MCF 10A (cell line): ENCODE measurements around the gene PICK1. TPM values are rescaled to one million over a fixed set of nuclear protein-coding genes. Genes with fewer than 3 reads are reported as not detected.
A peak's percentile ranks its signal among the peaks of the same experiment; 100 is the strongest.

Experiments used
- BruUV-seq: library from RNA; stranded (reverse); fragments of 400-500 nt; replicated peaks from 2 replicates; lab custom pipeline; 2021; lab: Mats Ljungman, UMichigan
- CTCF ChIA-PET: fragments of 300-600 bp; sonication (Branson Sonifier 250); formaldehyde crosslinking; extraction: SDS; loops from one replicate; lab custom pipeline; 2021; ENCODE audit warnings: antibody characterized with exemption, inconsistent platforms; lab: Yijun Ruan, JAX
- POLR2A ChIA-PET: fragments of 300-600, 350-650 bp; sonication (Branson Sonifier 250); formaldehyde crosslinking; extraction: SDS; loops from one replicate; lab custom pipeline; 2020; ENCODE audit warnings: antibody characterized with exemption, inconsistent platforms; lab: Yijun Ruan, JAX
- DNase-seq: peaks from one replicate; pipeline ENCODE4 v3.0.0-alpha.2; 2018; ENCODE audit not compliant: unreplicated experiment
- H3K27ac Mint-ChIP-seq: one replicate; pipeline ENCODE4 v1.8.0; 2022; ENCODE audit warnings: mild to moderate bottlenecking, low read depth, mixed read lengths; ENCODE audit not compliant: unreplicated experiment
- H3K27me3 Mint-ChIP-seq: one replicate; pipeline ENCODE4 v1.8.0; 2022; ENCODE audit warnings: mixed read lengths; ENCODE audit not compliant: insufficient read depth, unreplicated experiment
- H3K36me3 Mint-ChIP-seq: one replicate; pipeline ENCODE4 v1.8.0; 2022; ENCODE audit warnings: mild to moderate bottlenecking, moderate library complexity, mixed read lengths; ENCODE audit not compliant: insufficient read depth, unreplicated experiment
- H3K4me1 Mint-ChIP-seq: one replicate; pipeline ENCODE4 v1.8.0; 2022; ENCODE audit warnings: mixed read lengths; ENCODE audit not compliant: insufficient read depth, unreplicated experiment
- H3K4me3 Mint-ChIP-seq: one replicate; pipeline ENCODE4 v1.8.0; 2022; ENCODE audit warnings: mild to moderate bottlenecking, moderate library complexity, mixed read lengths; ENCODE audit not compliant: unreplicated experiment
- H3K9me3 Mint-ChIP-seq: one replicate; pipeline ENCODE4 v1.8.0; 2022; ENCODE audit warnings: mixed read lengths; ENCODE audit not compliant: unreplicated experiment
- CTCF ChIP-seq: fragments of 200-600 bp; IDR thresholded peaks from one replicate; pipeline ENCODE4 v1.8.0; 2022; ENCODE audit warnings: antibody characterized with exemption, mild to moderate bottlenecking; ENCODE audit not compliant: unreplicated experiment
- intact Hi-C: fragments of 100-400 bp; cut with micrococcal nuclease; formaldehyde crosslinking; loops from 2 replicates; pipeline ENCODE4 v1.14.1; 2022
- total RNA-seq: library from RNA; stranded (reverse); gene quantifications from 2 replicates; pipeline ENCODE4 v1.2.3, GENCODE V29; 2022

PICK1 gene
- total RNA-seq, 1 experiment from 2014 or later, result 40.6 TPM

GRCh38 chr22:38086942-38087341 lies 29.7 kb downstream of the PICK1 start:
- no peak overlapping the region for H3K27ac Mint-ChIP-seq
- peaks cover 10% of the 10 kb centered on the region for H3K36me3 Mint-ChIP-seq
- no peak for TF ChIP-seq CTCF
- H3K4me1 Mint-ChIP-seq, result peaks cover 12% of the 10 kb centered on the region
- H3K27me3 Mint-ChIP-seq, result no peaks in the 10 kb centered on the region
- POLR2A ChIA-PET, result interaction anchor here (0.6 to 1.3 kb wide), 2 partner anchors 26 to 782 kb away, joined by 3 to 4 read pairs; no protein-coding TSS in a partner anchor
- no peak overlapping the region for H3K4me3 Mint-ChIP-seq
- CTCF ChIA-PET, result no interaction called here
- no peak for DNase-seq
- BruUV-seq, result no TSS peak
- H3K9me3 Mint-ChIP-seq, result no peaks in the 10 kb centered on the region
- intact Hi-C loops, result no loop called here

- no peak for DNase-seq
- no peaks in the 10 kb centered on the region for H3K27me3 Mint-ChIP-seq
- H3K27ac Mint-ChIP-seq, result no peak overlapping the region
- no peak overlapping the region for H3K4me3 Mint-ChIP-seq
- intact Hi-C loops, result no loop called here
- ChIA-PET POLR2A (no interaction called here), CTCF (no interaction called here)
- BruUV-seq, result no TSS peak
- H3K36me3 Mint-ChIP-seq, result peaks cover 10% of the 10 kb centered on the region
- no peak for TF ChIP-seq CTCF
- no peaks in the 10 kb centered on the region for H3K9me3 Mint-ChIP-seq
- H3K4me1 Mint-ChIP-seq, result peaks cover 12% of the 10 kb centered on the region
These were observed 30.7 kb downstream of the PICK1 start for GRCh38 chr22:38087855-38088254.

GRCh38 chr22:38088629-38089473 lies 31.6 kb downstream of the PICK1 start:
- H3K27ac Mint-ChIP-seq, result no peak overlapping the region
- TF ChIP-seq CTCF, result no peak
- POLR2A ChIA-PET, result interaction anchor here (0.5 to 0.6 kb wide), 3 partner anchors 29 to 287 kb away, joined by 3 to 4 read pairs (median 3); no protein-coding TSS in a partner anchor
- intact Hi-C loops, result no loop called here
- no peaks in the 10 kb centered on the region for H3K9me3 Mint-ChIP-seq
- no peak for DNase-seq
- H3K4me3 Mint-ChIP-seq, result peak overlapping the region; percentile 35
- H3K27me3 Mint-ChIP-seq, result no peaks in the 10 kb centered on the region
- H3K4me1 Mint-ChIP-seq, result peaks cover 12% of the 10 kb centered on the region
- no TSS peak for BruUV-seq
- CTCF ChIA-PET, result interaction anchor here (0.7 to 0.8 kb wide), 2 partner anchors 26 to 37 kb away, joined by 4 to 5 read pairs; no protein-coding TSS in a partner anchor
- H3K36me3 Mint-ChIP-seq, result peaks cover 10% of the 10 kb centered on the region

GRCh38 chr22:38089474-38089851 lies 32.3 kb downstream of the PICK1 start:
- H3K9me3 Mint-ChIP-seq, result no peaks in the 10 kb centered on the region
- BruUV-seq, result no TSS peak
- no peak for TF ChIP-seq CTCF
- intact Hi-C loops, result no loop called here
- no peak overlapping the region for H3K4me3 Mint-ChIP-seq
- H3K27me3 Mint-ChIP-seq, result no peaks in the 10 kb centered on the region
- H3K4me1 Mint-ChIP-seq, result peaks cover 12% of the 10 kb centered on the region
- POLR2A ChIA-PET, result no interaction called here
- CTCF ChIA-PET, result interaction anchor here (0.8 kb wide), 1 partner anchor 25 kb away, joined by 5 read pairs; no protein-coding TSS in a partner anchor
- H3K36me3 Mint-ChIP-seq, result peaks cover 10% of the 10 kb centered on the region
- no peak for DNase-seq
- no peak overlapping the region for H3K27ac Mint-ChIP-seq
